SHP77 treated with DMSO at 0.1 percent for 48 hours (cell line): ENCODE results near the gene GTPBP10.
"Not testable (repeated sequence)": the region's sequence is repeated elsewhere in the genome, so short reads cannot be mapped to it uniquely, and the experiment has no call there.

ENCODE experiments used
- DNase-seq: peaks from one replicate; lab custom pipeline; 2025; lab: John Stamatoyannopoulos, UW

Gene GTPBP10, protein sequence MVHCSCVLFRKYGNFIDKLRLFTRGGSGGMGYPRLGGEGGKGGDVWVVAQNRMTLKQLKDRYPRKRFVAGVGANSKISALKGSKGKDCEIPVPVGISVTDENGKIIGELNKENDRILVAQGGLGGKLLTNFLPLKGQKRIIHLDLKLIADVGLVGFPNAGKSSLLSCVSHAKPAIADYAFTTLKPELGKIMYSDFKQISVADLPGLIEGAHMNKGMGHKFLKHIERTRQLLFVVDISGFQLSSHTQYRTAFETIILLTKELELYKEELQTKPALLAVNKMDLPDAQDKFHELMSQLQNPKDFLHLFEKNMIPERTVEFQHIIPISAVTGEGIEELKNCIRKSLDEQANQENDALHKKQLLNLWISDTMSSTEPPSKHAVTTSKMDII

DNA sequence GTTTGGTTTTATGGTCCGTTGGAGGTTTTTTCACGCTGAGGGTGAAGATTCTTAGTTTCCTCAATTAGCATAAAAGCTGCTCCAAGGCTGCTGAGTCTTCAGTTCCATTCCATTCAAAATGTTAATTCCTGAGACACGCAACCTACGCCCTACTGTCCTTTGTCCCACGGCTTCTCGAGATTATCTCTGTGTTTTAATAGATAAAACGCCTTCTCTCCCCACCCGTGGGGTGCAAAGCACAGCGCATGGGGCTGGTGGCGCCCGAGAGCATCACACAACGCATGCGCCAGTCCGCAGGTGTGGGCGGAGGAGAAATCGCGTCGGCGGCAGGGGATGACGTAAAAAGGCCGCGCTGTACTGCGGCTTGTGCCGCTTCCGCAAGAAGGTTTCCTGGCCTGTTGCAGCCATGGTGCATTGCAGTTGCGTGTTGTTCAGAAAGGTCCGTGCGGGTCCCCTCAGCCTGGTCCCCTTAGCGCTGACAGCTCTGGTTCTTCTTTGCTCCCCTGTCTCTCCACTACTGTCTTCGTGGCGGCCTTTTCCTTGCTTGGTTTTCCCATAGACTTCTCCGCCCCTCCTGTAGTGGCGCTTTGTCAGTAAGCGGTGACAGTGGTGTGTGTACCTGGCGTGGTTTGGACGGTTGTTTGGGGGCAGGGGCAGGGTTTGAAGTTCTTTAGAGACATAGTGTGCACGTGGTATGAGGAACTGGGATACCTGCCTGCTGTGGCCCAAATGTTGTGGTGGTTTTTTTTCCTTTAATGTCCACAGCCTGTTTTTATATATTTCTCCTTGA lies at the start of gene GTPBP10:
TSS of gene GTPBP10 (plus strand) at position 381 of the 790 bp plus-strand sequence. CDS start at position 407, 26 bp downstream.
- DNase-seq, result peak; percentile 83

DNA sequence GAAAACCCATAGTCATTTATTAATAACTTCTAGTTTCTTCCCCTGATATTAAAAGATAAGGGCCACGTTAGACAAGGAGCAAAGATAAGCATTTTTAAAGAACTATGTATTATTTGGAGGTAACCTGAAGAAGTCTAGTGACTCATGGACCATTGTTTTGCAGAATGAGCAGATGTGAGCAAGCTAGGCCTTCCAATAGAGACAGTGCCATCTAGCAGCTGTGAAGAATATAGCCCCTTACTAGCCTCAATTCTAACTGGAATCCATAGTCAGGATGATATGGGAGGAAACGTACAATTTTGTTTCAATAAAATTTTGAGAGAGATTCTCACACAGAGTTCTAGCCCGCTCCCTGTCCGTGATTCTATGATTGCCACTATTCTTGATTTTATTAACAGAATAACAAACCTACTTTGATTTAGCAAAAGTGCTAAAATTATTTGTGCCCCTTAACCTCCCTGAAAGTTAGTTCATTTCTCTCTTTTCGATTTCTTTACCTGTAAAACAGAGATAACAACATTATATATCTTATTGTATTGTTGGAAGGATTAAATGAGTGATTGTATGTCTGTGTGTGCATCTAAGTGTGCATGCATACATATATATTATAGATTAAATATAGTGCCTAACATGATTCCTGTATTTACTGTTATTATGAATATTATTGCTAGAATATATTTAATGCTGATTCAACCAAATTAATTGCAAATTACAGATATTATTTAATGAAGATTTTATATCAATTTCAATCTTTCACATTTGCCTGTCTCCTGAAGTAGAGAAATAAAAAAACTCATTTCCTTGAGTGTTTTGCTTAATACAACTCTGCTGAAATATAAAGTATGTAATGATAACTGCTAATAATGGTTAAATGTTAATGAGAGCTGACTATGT lies 48.1 kb upstream of the GTPBP10 start:
- DNase-seq, result peak; percentile 27

- no peak for DNase-seq
Measured at GRCh38 chr7:90303241-90303640, 43.3 kb upstream of the GTPBP10 start.

DNA sequence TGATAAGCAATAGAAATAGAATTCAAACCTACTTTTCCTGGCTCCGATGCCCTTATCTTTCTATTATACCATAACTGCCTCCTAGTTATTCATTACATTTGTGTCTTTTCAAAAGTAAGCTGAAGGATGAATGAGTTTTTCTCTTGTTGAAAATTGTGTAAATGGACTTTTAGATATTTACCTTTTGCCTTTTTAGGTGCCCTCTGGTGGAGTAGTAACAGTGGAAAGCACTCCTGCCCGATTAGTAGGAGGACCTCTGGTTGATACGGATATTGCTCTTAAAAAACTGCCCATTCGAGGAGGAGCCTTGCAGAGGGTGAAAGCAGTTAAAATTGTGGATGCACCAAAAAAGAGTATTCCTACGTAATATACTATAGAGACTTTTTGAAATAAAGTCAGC lies 36.6 kb upstream of the GTPBP10 start:
- no peak for DNase-seq

DNA sequence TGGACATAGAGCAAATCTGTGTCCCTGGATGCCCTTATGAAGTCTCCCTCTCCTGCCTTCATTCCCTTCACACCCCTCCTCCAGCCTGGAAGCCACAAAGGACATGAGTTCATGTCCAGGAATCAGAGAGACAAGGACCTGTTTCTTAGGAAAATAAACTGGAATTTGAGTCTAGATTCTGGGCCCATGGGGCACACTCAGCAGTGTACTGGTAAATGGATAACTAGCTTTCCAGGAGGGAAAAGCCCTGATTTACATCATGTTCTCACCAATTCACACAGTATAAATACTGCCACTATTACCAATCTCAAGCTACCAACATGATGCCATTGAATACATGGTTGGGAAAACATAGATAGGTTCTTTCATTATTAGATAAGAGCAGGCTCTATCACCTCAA lies 35.3 kb upstream of the GTPBP10 start:
- no peak for DNase-seq

- DNase-seq, result no peak
Measured at GRCh38 chr7:90312745-90313144, 33.8 kb upstream of the GTPBP10 start.

DNA sequence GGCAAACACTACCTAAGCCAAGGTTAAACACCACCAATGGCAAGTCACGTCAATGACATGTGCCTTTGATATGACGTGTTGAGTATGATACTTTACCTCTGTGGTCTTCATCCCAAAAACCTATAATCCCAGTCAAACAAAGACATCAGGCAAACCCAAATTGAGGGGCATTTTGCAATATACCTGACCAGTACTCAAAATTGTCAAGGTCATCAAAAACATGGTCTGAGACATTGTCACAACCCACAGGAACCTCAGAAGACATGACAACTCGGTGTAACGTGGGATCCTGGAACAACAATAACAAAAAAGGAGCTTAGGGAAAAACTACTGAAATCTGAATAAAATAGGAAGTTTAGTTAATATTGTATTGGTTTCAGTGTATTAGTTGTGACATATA lies 32.6 kb upstream of the GTPBP10 start:
- DNase-seq, result no peak

DNA sequence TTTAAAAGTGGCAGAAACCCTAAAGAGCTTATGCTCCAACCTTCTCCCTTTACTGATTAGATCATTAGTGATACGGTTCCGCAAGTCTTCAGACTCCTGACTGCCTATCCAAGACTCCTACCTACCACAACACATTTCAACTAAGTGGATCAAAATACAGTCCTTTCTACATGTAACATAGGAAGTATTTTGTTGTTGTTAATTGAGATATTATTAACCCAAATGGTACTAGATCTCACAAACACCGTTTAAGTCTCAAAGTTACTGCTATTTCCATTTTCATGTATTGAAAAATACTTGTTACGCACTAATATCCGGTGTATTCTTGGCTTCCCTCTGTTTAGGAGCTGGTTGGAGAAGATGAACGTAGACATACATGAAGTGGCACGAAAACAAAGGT lies 26.5 kb upstream of the GTPBP10 start:
- no peak for DNase-seq

GRCh38 chr7:90320418-90320800 lies 26.1 kb upstream of the GTPBP10 start:
- DNase-seq, result no peak

DNA sequence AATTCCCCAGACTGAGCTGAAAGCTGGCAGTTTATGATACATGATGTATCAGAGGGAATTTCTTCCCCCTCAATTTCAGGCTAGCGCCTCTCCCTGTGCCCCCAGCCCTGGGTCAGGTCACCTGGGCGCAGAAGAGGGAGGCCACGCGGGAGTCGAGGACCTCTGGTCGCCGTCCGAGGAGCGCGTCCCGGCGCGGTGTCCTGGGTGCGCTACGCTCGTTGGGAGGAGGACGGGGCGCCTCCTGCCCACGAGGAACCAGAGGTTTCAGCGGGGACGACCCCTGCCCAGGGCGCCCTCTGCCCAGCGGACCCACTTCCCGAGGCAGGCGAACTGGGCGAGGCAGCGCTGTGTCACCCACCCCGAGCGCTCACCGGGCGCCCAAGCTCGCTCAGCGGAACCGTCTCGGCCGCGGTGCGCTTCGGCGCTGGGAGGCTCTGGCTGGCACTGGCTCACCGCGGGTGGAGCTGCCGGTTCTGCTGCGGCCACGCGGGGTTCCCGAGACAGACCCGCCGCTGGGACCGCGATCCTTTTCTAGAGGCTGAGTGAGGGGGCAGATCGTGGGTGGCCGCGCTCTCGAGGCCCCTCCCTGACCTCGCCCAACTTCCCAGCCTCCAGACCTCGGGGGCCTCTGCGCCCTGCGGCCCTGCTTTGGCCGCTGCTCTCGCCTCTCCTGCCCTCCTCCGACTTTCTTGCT lies 25.6 kb upstream of the GTPBP10 start, which contains the start of gene FAM237B:
TSS of gene FAM237B (minus strand) at position 504 of the 694 bp plus-strand sequence. CDS start 1,556 bp downstream, outside the sequence.
- no peak for DNase-seq

GRCh38 chr7:90322837-90323236 lies 23.7 kb upstream of the GTPBP10 start:
- DNase-seq, result no peak

DNA sequence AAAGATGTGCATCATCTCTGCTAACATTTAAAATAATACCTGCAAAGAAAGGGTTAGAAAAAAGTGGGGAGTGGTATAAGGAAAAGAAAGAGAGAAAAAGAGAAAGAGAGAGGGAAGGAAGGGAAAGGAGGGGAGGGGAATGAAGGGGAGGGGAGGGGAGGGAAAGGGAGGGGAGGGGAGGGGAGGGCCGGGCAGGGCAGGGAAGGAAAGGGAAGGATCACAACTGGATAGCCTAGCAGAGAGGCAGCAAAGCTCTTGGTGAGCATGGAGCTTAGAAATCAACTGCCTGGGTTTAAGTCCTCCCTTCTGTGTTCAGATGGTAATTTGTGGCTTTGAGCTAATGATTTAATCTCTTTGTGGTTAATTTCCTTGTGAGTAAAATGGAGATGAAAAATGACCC lies 20.0 kb upstream of the GTPBP10 start:
- DNase-seq, result no peak

DNA sequence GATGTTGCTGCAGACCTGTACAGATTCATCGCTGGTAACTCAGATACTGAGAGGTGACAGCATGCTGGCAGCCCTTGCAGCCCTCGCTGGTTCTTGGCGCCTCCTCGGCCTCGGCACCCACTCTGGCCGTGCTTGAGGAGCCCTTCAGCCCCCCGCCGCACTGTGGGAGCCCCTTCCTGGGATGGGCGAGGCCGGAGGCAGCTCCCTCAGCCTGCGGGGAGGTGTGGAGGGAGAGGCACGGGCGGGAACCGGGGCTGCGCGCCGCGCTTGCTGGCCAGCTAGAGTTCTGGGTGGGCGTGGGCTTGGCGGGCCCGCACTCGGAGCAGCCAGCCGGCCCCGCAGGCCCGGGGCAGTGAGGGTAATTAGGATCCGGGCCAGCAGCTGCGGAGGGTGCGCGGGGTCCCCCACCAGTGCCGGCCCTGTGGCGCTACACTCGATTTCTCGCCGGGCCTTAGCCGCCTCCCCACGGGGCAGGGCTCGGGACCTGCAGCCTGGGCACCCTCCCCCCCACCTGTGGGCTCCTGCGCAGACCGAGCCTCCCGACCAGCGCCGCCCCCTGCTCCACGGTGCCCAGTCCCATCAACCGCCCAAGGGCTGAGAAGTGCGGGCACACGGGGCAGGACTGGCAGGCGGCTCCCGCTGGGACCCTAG lies 12.2 kb upstream of the GTPBP10 start:
- DNase-seq, result no peak

- DNase-seq, result not testable (repeated sequence)
Measured at GRCh38 chr7:90334926-90335325, 11.6 kb upstream of the GTPBP10 start.

DNA sequence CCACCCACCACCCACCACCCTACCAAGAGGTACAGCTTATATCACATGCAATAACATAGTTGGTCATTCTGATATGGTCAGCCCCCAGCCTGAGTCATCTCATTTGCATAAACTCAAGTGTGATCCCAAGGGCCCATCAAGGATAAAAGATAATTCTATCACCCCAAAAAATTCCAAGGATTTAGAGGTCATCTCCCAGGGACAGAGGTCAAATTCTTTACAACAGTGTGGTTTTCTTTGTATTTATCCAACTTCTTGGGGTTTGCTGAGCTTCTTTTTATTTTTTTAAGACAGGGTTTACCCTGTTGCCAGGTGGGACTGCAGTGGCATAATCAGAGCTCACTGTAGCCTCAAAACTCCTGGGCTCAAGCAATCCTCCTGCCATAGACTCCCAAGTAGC lies 9.4 kb upstream of the GTPBP10 start:
- DNase-seq, result no peak

GRCh38 chr7:90345016-90345415 lies 1.5 kb upstream of the GTPBP10 start:
- DNase-seq, result no peak

DNA sequence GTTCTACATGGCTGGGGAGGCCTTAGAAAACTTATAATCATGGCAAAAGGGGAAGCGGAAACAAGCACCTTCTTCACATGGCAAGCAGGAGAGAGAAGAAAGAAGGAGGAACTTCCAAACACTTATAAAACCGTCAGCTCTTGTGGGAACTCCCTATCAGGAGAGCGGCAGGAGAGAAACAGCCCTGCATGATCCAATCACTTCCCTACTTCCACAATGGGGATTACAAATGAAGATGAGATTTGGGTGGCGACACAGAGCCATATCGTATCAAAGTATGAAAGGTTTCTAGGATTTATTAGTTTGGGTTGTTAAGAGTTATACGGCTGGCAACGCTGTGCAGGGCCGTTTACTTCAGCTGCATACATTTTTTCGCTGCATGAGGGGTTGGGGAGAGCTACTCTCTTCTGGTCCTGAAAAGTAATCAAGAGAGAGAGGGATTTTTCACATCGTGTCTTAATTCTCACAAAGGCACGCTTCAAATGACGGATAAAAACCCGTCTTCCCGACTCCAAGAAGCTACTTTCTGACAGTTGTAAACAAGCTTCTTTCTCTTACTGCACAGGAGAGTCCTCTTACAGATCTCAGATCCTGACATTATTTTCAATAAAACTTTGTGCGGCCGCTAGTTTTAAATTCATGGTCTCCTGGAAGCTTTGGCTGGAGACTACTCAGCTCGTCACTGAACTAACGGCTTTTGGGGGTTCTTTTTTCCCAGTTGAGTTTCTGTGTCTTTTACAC lies 751 bp upstream of the GTPBP10 start:
- DNase-seq, result peak; percentile 8

DNA sequence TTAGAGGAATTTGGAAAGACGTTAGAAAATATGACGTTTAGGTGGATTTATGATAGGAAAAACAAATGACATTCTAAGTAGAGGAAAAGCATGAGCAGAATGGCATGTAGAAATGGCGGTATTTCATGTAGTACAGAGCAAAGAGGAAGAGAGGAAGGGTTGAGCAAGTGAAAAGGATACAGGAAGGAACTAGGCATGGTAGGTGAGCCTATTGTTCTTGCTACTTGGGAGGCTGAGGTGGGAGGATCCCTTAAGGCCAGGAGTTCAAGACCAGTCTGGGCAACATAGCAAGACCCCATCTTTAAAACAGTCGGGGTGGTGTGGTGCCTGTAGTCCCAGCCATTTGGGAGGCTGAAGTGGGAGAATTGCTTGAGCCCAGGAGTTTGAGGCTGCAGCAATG lies 1.2 kb downstream of the GTPBP10 start:
- no peak for DNase-seq

GRCh38 chr7:90349305-90349704 lies 2.8 kb downstream of the GTPBP10 start:
- no peak for DNase-seq

- not testable (repeated sequence) for DNase-seq
Measured at GRCh38 chr7:90350032-90350431, 3.5 kb downstream of the GTPBP10 start.
